Immature natural killer cell (primary cell): ENCODE measurements around the gene ELOF1. TPM values are rescaled to one million over a fixed set of nuclear protein-coding genes. Genes with fewer than 3 reads are reported as not detected.

Source experiments
- DNase-seq, 3 donors: peaks; one replicate each; pipeline ENCODE4 v3.0.0; 2022; ENCODE audit warnings: mixed read lengths in 1 of 3
- H3K27ac Mint-ChIP-seq, 6 donors: one replicate each; pipeline ENCODE4 v1.8.0; 2020; ENCODE audit warnings: mixed read lengths in 6 of 6, mild to moderate bottlenecking in 5 of 6, inconsistent platforms in 4 of 6, moderate library complexity in 3 of 6
- H3K27me3 Mint-ChIP-seq, 3 donors: one replicate each; pipeline ENCODE4 v1.8.0; 2020 to 2021; ENCODE audit warnings: low read depth in 3 of 3, mild to moderate bottlenecking in 3 of 3, mixed read lengths in 3 of 3, moderate library complexity in 3 of 3, inconsistent platforms in 1 of 3
- H3K36me3 Mint-ChIP-seq, 3 donors: one replicate each; pipeline ENCODE4 v1.8.0; 2020; ENCODE audit warnings: mixed read lengths in 3 of 3, inconsistent platforms in 2 of 3, mild to moderate bottlenecking in 2 of 3
- H3K4me1 Mint-ChIP-seq, 2 donors: one replicate each; pipeline ENCODE4 v1.8.0; 2020; ENCODE audit warnings: inconsistent platforms in 2 of 2, mild to moderate bottlenecking in 2 of 2, mixed read lengths in 2 of 2, moderate library complexity in 1 of 2
- H3K4me3 Mint-ChIP-seq, 5 donors: one replicate each; pipeline ENCODE4 v1.8.0; 2020; ENCODE audit warnings: mild to moderate bottlenecking in 5 of 5, mixed read lengths in 5 of 5, inconsistent platforms in 3 of 5, moderate library complexity in 3 of 5
- H3K9me3 Mint-ChIP-seq, 6 donors: one replicate each; pipeline ENCODE4 v1.8.0; 2020; ENCODE audit warnings: mild to moderate bottlenecking in 6 of 6, mixed read lengths in 6 of 6, inconsistent platforms in 4 of 6, moderate library complexity in 3 of 6
- polyA plus RNA-seq, 3 donors: library from polyadenylated mRNA; unstranded; fragments of 300-500 nt; fragmentation: Illumina TruSeq; gene quantifications; one replicate each; pipeline ENCODE4 v1.2.3, GENCODE V29; 2021

Gene ELOF1
- polyA plus RNA-seq, 3 donors from 2014 or later, result 88.4 to 102 (median 98.3) TPM

DNA sequence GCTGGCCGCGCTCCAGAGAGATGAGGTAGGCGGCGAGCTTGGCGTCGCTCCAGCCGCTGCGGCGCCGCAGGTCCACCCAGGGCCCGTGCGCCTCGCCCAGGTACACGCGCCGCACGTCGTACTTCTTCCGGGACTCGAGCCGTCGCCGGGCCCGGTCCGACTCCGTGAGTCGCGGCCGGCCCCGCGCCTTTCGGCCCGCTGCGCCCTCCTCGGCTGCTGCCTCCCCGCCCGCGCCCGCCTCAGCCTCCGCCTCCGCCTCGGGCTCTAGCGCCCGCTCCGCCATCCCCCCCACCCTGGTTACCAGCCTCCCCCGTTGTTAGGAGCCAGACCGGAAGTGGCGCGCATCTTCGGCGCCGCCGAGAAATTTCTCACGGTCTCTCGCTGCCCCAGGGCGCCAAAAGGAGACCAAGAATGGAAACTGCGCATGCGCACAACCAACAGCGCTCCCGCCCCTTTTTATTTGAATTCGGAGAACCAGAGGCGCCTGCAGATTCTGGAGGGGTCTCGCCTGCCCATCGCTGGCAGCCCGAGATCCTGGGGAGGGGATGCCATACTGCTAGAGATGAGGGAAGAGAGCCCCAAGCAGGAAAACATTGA lies 53.4 kb downstream of the ELOF1 start, which contains the start of gene ZNF653:
ZNF653 (minus strand) TSS at position 336 of the 597 bp plus-strand sequence; CDS start at position 283, 53 bp downstream.
- Mint-ChIP-seq H3K36me3 (peaks cover 0 to 4% (median under 1%) of the 10 kb centered on the region in 3 donors), H3K27me3 (peaks cover 3 to 9% (median 5%) of the 10 kb centered on the region in 3 donors), H3K4me1 (peaks cover 14 to 15% of the 10 kb centered on the region in 2 donors), H3K9me3 (no peaks in the 10 kb centered on the region), H3K4me3 (peak within 1 kb of the TSS; percentile 87 to 93 (median 91)), H3K27ac (peak within 1 kb of the TSS; percentile 87 to 96 (median 92))
- peak; percentile 94 to 96 (median 96) for DNase-seq

GRCh38 chr19:11505032-11505503 lies 54.0 kb downstream of the ELOF1 start:
- Mint-ChIP-seq H3K27me3 (peaks cover 3 to 9% (median 5%) of the 10 kb centered on the region in 3 donors), H3K27ac (peak overlapping the region; percentile 85 to 91 (median 89)), H3K9me3 (no peaks in the 10 kb centered on the region), H3K4me1 (peaks cover 14 to 16% of the 10 kb centered on the region in 2 donors), H3K36me3 (peaks cover 0 to 4% (median 0%) of the 10 kb centered on the region in 3 donors), H3K4me3 (peak overlapping the region; percentile 68 to 90 (median 86))
- peak; percentile 96 for DNase-seq

- H3K36me3 Mint-ChIP-seq, result peaks cover 0 to 7% (median 3%) of the 10 kb centered on the region in 3 donors
- H3K27me3 Mint-ChIP-seq, result peaks cover 3 to 9% (median 5%) of the 10 kb centered on the region in 3 donors
- H3K9me3 Mint-ChIP-seq, result no peaks in the 10 kb centered on the region
- H3K27ac Mint-ChIP-seq, result peak overlapping the region; percentile 85 to 91 (median 89)
- H3K4me1 Mint-ChIP-seq, result peaks cover 14 to 19% of the 10 kb centered on the region in 2 donors
- no peak for DNase-seq
- H3K4me3 Mint-ChIP-seq, result peak overlapping the region; percentile 68 to 90 (median 86)
Observed at GRCh38 chr19:11504502-11505031, 54.5 kb downstream of the ELOF1 start.

Other genes with a start within 250 kb of the ELOF1 start
- 1 to 10 TPM; 1.6 to 2.9 (median 2.2) TPM for gene RAB3D, start 219.6 kb downstream of the ELOF1 start, polyA plus RNA-seq
- 10 to 100 TPM; 73.3 to 91.2 (median 81.4) TPM for gene TMEM205, start 213.0 kb downstream of the ELOF1 start, polyA plus RNA-seq
- gene CCDC159, start 212.7 kb downstream of the ELOF1 start, polyA plus RNA-seq, result 10 to 100 TPM; 26.5 to 32.4 (median 28.8) TPM
- gene PLPPR2, start 203.8 kb downstream of the ELOF1 start, polyA plus RNA-seq, result 1 to 10 TPM; 1.2 to 2.7 (median 1.8) TPM
- gene SWSAP1, start 184.6 kb downstream of the ELOF1 start, polyA plus RNA-seq, result 1 to 10 TPM; 7.0 to 8.7 (median 8.3) TPM
- gene EPOR, start 174.9 kb downstream of the ELOF1 start, polyA plus RNA-seq, result 1 to 10 TPM; 3.6 to 5.8 (median 5.4) TPM
- not detected for gene RGL3, start 139.9 kb downstream of the ELOF1 start, polyA plus RNA-seq
- not detected for gene ODAD3, start 124.1 kb downstream of the ELOF1 start, polyA plus RNA-seq
- 10 to 100 TPM; 13.7 to 75.6 (median 28.4) TPM for gene PRKCSH, start 123.6 kb downstream of the ELOF1 start, polyA plus RNA-seq
- gene ELAVL3, start 78.2 kb downstream of the ELOF1 start, polyA plus RNA-seq, result not detected
- gene ZNF653, start 53.4 kb downstream of the ELOF1 start, polyA plus RNA-seq, result 1 to 10 TPM in 2 of 3 donors, under 1 TPM in 1; 0.78 to 3.3 (median 1.1) TPM
- gene ECSIT, start 30.1 kb downstream of the ELOF1 start, polyA plus RNA-seq, result 10 to 100 TPM; 25.6 to 29.4 (median 26.2) TPM
- gene CNN1, start 20.4 kb downstream of the ELOF1 start, polyA plus RNA-seq, result not detected
- 10 to 100 TPM; 10.9 to 14.0 (median 13.9) TPM for gene ACP5, start 18.4 kb upstream of the ELOF1 start, polyA plus RNA-seq
- 1 to 10 TPM; 6.1 to 9.6 (median 6.9) TPM for gene ZNF627, start 38.3 kb upstream of the ELOF1 start, polyA plus RNA-seq
- gene ZNF823, start 179.7 kb upstream of the ELOF1 start, polyA plus RNA-seq, result 1 to 10 TPM; 1.7 to 5.0 (median 2.4) TPM
- 1 to 10 TPM in 2 of 3 donors, under 1 TPM in 1; 0.14 to 7.9 (median 5.2) TPM for gene ZNF441, start 207.8 kb upstream of the ELOF1 start, polyA plus RNA-seq
- 1 to 10 TPM in 1 of 3 donors, not detected in 2; 1.1 TPM for gene ZNF491, start 239.3 kb upstream of the ELOF1 start, polyA plus RNA-seq